Measurements from ENCODE around the gene MICAL1. TPM values are rescaled to one million over a fixed set of nuclear protein-coding genes. Genes with fewer than 3 reads are reported as not detected.

The MICAL1 gene
- total and polyA plus RNA-seq, 2 of the 8 experiments (the other 6 are each of a cell fraction or from before 2014, with no cell fraction given): 42.5 to 55.4 TPM

- Histone ChIP-seq H4K91ac (replicated peaks; ENCODE audit: insufficient read length, low read length) (peak overlapping the region; percentile 8), H2AK5ac (ENCODE audit: low read depth, low read length) (no peak overlapping the region; the same call in 1 of the 2 replicates), H3K23me2 (ENCODE audit: low read depth, low read length) (0 out of 2 replicates have a peak, but pooled peaks cover 2% of the 10 kb centered on the region), H3K36me3 (ENCODE audit: control insufficient read depth in 2 of 4, insufficient read depth in 4 of 4, low read length in 3 of 4) (no peaks in the 10 kb centered on the region), H3K4ac (replicated peaks; ENCODE audit: insufficient read length, low read depth, low read length) (no peak overlapping the region), H2BK15ac (ENCODE audit: low read length) (0 out of 2 replicates have a peak overlapping the region, but pooled peaks have one; percentile 54), H3K4me3 (ENCODE audit: extremely low read depth in 1 of 4, insufficient read depth in 2 of 4, low read depth in 3 of 4, low read length in 4 of 4) (no peak overlapping the region), H3K4me1 (replicated peaks in 1 of 4; ENCODE audit: control insufficient read depth in 3 of 4, insufficient read depth in 4 of 4, low read length in 3 of 4) (peaks cover 5 to 19% (median 16%) of the 10 kb centered on the region in 4 experiments), H3K14ac (ENCODE audit: insufficient read length) (no peak overlapping the region), H3K18ac (ENCODE audit: extremely low read depth, low read length) (peak overlapping the region; percentile 55; the same call in 1 of the 2 replicates), H2BK12ac (ENCODE audit: low read depth, low read length) (peak overlapping the region; percentile 44; the same call in 1 of the 2 replicates), H3K27ac (ENCODE audit: low read depth, low read length) (no peak overlapping the region), H2AFZ (ENCODE audit: low read length) (no peak overlapping the region), H4K5ac (ENCODE audit: insufficient read length, low read depth, low read length) (no peak overlapping the region), H3K79me1 (ENCODE audit: low read depth, low read length) (no peaks in the 10 kb centered on the region), H3K4me2 (ENCODE audit: insufficient read depth in 1 of 2, low read depth in 2 of 2, low read length in 2 of 2) (no peak overlapping the region), H3K56ac (replicated peaks; ENCODE audit: insufficient read length, low read depth, low read length) (no peak overlapping the region), H4K8ac (ENCODE audit: extremely low read depth, insufficient read depth, low read length) (no peak overlapping the region), H3K79me2 (ENCODE audit: control insufficient read depth in 1 of 2, insufficient read depth in 2 of 2, low read length in 2 of 2) (no peaks in the 10 kb centered on the region), H3K9ac (replicated peaks in 1 of 4; ENCODE audit: extremely low read depth in 1 of 4, low read depth in 3 of 4, low read length in 3 of 4) (no peak overlapping the region), H2BK120ac (replicated peaks; ENCODE audit: low read depth, low read length) (no peak overlapping the region), H3K9me3 (ENCODE audit: insufficient read depth in 2 of 2, low read depth in 1 of 2, low read length in 1 of 2) (no peaks in the 10 kb centered on the region), H3K27me3 (replicated peaks in 1 of 4; ENCODE audit: control insufficient read depth in 3 of 4, extremely low read depth in 1 of 4, insufficient read depth in 3 of 4, low read length in 3 of 4) (no peaks in the 10 kb centered on the region), H4K20me1 (replicated peaks in 1 of 2; ENCODE audit: control insufficient read depth in 1 of 2, insufficient read depth in 2 of 2, low read length in 2 of 2) (no peaks in the 10 kb centered on the region), H2BK20ac (ENCODE audit: low read length) (peak overlapping the region; percentile 34; the same call in 1 of the 2 replicates), H3K23ac (ENCODE audit: insufficient read length) (no peak overlapping the region), H2BK5ac (ENCODE audit: low read depth, low read length) (no peak overlapping the region)
- DNase-seq (ENCODE audit: low read depth in 1 of 2, low spot score in 2 of 2): no peak
- ChIA-PET CTCF (ENCODE audit: partially characterized antibody) (interaction anchor here (1.2 to 1.5 kb wide), 3 partner anchors 11 to 557 kb away, joined by 3 to 7 read pairs (median 4); no protein-coding TSS in a partner anchor), POLR2A (ENCODE audit: partially characterized antibody) (interaction anchor here (1.4 kb wide), 1 partner anchor 48 kb away, joined by 4 read pairs; no protein-coding TSS in a partner anchor)
- 90 to 100% methylated on average over 1 to 9 of the region's 9 CpGs for WGBS, 2 experiments (ENCODE audit: extremely low coverage in 1 of 2, insufficient coverage in 1 of 2, insufficient read length in 1 of 2, insufficient replicate concordance in 2 of 2, low coverage in 1 of 2, low lambda C conversion rate in 2 of 2, missing lambda C conversion rate in 1 of 2)
- TF ChIP-seq BACH1 (IDR thresholded peaks at IDR 0.05; ENCODE audit: low read length) (no peak), RNF2 (IDR thresholded peaks at IDR 0.05; ENCODE audit: borderline replicate concordance, low read depth, low read length, missing control alignments, poor library complexity, severe bottlenecking) (no peak), KDM5A (IDR thresholded peaks at IDR 0.05; ENCODE audit: low read length) (no peak)
- FAIRE-seq: no peak
Observed at GRCh38 chr6:109496036-109496772, 40.6 kb upstream of the MICAL1 start.

Measured in H1 (cell line).